ENCODE data around the gene USH1C. TPM values are rescaled to one million over a fixed set of nuclear protein-coding genes. Genes with fewer than 3 reads are reported as not detected.

USH1C gene
- total RNA-seq, 1 donor from 2014 or later = 0.24 TPM

DNA sequence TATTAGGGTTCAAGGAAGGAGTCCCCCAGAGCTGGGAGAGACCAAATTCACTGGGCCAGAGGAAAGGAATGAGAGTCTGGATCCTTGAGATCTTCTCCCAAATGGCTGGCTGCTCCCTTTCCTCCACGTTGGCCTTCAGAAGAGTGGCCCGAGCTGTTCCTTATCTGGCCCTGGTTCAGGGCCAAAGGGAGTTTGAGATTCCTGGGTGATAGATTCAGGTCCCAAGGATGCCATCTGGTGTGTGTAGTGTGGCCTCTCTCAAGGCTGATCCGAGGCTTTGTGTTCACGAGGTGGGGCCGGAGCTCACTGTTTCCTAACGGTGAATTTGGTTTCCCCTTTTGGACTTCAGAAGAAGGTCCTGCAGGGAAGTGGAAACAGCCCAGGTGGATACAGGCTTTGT, 50.2 kb downstream of the USH1C start:
- Histone ChIP-seq H2AFZ (replicated peaks) (no peak overlapping the region), H3K4me2 (no peak overlapping the region), H3K79me2 (ENCODE audit: low read depth) (no peaks in the 10 kb centered on the region), H3F3A (ENCODE audit: low read depth) (no peaks in the 10 kb centered on the region), H3K27ac (no peak overlapping the region), H3K9ac (no peak overlapping the region), H3K36me3 (no peaks in the 10 kb centered on the region), H4K20me1 (ENCODE audit: low read depth) (no peaks in the 10 kb centered on the region), H3K9me3 (ENCODE audit: low read depth) (no peaks in the 10 kb centered on the region), H3K4me3 (no peak overlapping the region), H3K27me3 (no peaks in the 10 kb centered on the region), H3K4me1 (no peaks in the 10 kb centered on the region)
- H3K4me1 Mint-ChIP-seq = peaks cover 2% of the 10 kb centered on the region
- H3K36me3 Mint-ChIP-seq = no peaks in the 10 kb centered on the region
- H3K9me3 Mint-ChIP-seq = no peaks in the 10 kb centered on the region
- peaks cover 11% of the 10 kb centered on the region for H3K27me3 Mint-ChIP-seq (ENCODE audit: insufficient read depth, low read depth)
- DNase-seq (ENCODE audit: low spot score) = no peak
- H3K27ac Mint-ChIP-seq = no peak overlapping the region
- no peak overlapping the region for H3K4me3 Mint-ChIP-seq
- TF ChIP-seq EZH2 (IDR thresholded peaks at IDR 0.05) (no peak), EZH2phosphoT487 (IDR thresholded peaks at IDR 0.05) (no peak)
- TF ChIP-seq, protein P1, sequence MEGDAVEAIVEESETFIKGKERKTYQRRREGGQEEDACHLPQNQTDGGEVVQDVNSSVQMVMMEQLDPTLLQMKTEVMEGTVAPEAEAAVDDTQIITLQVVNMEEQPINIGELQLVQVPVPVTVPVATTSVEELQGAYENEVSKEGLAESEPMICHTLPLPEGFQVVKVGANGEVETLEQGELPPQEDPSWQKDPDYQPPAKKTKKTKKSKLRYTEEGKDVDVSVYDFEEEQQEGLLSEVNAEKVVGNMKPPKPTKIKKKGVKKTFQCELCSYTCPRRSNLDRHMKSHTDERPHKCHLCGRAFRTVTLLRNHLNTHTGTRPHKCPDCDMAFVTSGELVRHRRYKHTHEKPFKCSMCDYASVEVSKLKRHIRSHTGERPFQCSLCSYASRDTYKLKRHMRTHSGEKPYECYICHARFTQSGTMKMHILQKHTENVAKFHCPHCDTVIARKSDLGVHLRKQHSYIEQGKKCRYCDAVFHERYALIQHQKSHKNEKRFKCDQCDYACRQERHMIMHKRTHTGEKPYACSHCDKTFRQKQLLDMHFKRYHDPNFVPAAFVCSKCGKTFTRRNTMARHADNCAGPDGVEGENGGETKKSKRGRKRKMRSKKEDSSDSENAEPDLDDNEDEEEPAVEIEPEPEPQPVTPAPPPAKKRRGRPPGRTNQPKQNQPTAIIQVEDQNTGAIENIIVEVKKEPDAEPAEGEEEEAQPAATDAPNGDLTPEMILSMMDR (IDR thresholded peaks at IDR 0.05) = no peak

DNA sequence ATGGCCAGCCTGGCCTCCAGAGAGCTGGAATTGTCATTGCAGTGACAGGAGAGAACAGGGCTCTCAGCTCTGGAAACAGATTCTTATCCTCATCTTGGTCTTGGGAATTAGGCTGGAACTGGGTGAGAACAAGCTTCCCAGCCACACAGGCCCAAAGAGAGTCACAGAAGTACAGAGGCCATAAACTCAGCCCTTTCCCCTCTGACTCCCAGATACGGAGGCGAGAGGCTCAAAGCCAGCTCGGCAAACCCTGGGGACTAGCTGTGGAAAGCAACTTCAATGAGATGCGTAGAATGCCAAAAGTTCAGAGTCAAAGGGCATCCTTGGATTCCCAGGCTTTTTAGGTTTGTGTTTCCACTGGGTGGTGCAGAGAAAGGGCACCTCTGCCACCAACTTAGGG, 53.3 kb downstream of the USH1C start:
- Histone ChIP-seq H3K27ac (no peak overlapping the region), H2AFZ (replicated peaks) (no peak overlapping the region), H3K4me3 (no peak overlapping the region), H3K9me3 (ENCODE audit: low read depth) (no peaks in the 10 kb centered on the region), H3K36me3 (no peaks in the 10 kb centered on the region), H3F3A (ENCODE audit: low read depth) (no peaks in the 10 kb centered on the region), H3K79me2 (ENCODE audit: low read depth) (no peaks in the 10 kb centered on the region), H3K4me1 (no peaks in the 10 kb centered on the region), H3K9ac (no peak overlapping the region), H4K20me1 (ENCODE audit: low read depth) (no peaks in the 10 kb centered on the region), H3K4me2 (no peak overlapping the region), H3K27me3 (no peaks in the 10 kb centered on the region)
- Mint-ChIP-seq H3K4me3 (no peak overlapping the region), H3K36me3 (no peaks in the 10 kb centered on the region), H3K9me3 (no peaks in the 10 kb centered on the region), H3K27ac (no peak overlapping the region), H3K4me1 (no peaks in the 10 kb centered on the region), H3K27me3 (ENCODE audit: insufficient read depth, low read depth) (peaks cover 6% of the 10 kb centered on the region)
- TF ChIP-seq EZH2phosphoT487 (IDR thresholded peaks at IDR 0.05) = no peak
- TF ChIP-seq, protein P1 (IDR thresholded peaks at IDR 0.05) = no peak
- TF ChIP-seq EZH2 (IDR thresholded peaks at IDR 0.05) = no peak
- DNase-seq (ENCODE audit: low spot score) = no peak

DNA sequence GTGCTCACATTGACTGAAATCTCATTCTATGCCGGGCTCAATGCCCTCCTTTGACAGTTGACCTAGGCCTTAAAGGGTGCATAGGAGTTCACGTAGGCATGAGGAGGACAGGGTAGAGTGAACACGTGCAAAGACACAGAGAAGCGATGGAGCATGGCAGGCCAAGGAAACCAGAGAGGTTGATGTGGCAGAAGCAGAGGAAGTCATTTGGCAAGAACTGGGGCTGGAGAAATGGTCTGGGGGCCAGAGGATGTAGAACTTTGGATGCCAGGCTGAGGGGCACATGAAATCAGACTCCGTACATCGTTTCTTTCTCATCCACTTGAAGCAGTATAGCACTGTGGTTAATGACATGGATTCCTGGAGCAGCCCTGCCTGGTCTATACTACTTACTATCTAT, 54.0 kb downstream of the USH1C start:
- Histone ChIP-seq H3K27me3 (no peaks in the 10 kb centered on the region), H4K20me1 (ENCODE audit: low read depth) (no peaks in the 10 kb centered on the region), H2AFZ (replicated peaks) (no peak overlapping the region), H3K4me3 (no peak overlapping the region), H3F3A (ENCODE audit: low read depth) (no peaks in the 10 kb centered on the region), H3K4me1 (no peaks in the 10 kb centered on the region), H3K9ac (no peak overlapping the region), H3K79me2 (ENCODE audit: low read depth) (no peaks in the 10 kb centered on the region), H3K27ac (no peak overlapping the region), H3K36me3 (no peaks in the 10 kb centered on the region), H3K4me2 (no peak overlapping the region), H3K9me3 (ENCODE audit: low read depth) (no peaks in the 10 kb centered on the region)
- Mint-ChIP-seq H3K4me1 (no peaks in the 10 kb centered on the region), H3K36me3 (no peaks in the 10 kb centered on the region), H3K27ac (no peak overlapping the region), H3K27me3 (ENCODE audit: insufficient read depth, low read depth) (peaks cover 6% of the 10 kb centered on the region), H3K9me3 (no peaks in the 10 kb centered on the region), H3K4me3 (no peak overlapping the region)
- TF ChIP-seq EZH2phosphoT487 (IDR thresholded peaks at IDR 0.05) (no peak), EZH2 (IDR thresholded peaks at IDR 0.05) (no peak)
- TF ChIP-seq, protein P1 (IDR thresholded peaks at IDR 0.05) = no peak
- no peak for DNase-seq (ENCODE audit: low spot score)

All from neural progenitor cell (in vitro differentiated cells).